Prostate gland (tissue), 2 donors: ENCODE measurements around the gene CALHM2. TPM values are rescaled to one million over a fixed set of nuclear protein-coding genes. Genes with fewer than 3 reads are reported as not detected.

ENCODE experiments used
- DNase-seq: peaks from one replicate; pipeline ENCODE4 v3.0.0-alpha.2; 2019; ENCODE audit warnings: low spot score
- H3K27ac ChIP-seq, 2 donors: fragments of 200-600 bp; sonication (generic); 2 replicates each; pipeline ENCODE4 v1.5.1; 2017 to 2019
- H3K27me3 ChIP-seq: fragments of 200-600 bp; sonication (generic); replicated peaks from 2 replicates; pipeline ENCODE4 v1.5.1; 2019; ENCODE audit not compliant: insufficient read depth
- H3K36me3 ChIP-seq, 2 donors: fragments of 200-600 bp; sonication (generic); 1 replicate in 1 of 2; 2 replicates in 1 of 2; pipeline versions ENCODE4 v1.5.1 to v1.8.1; 2017 to 2019
- H3K4me1 ChIP-seq: fragments of 200-600 bp; sonication (generic); replicated peaks from 2 replicates; pipeline ENCODE4 v1.5.1; 2019
- H3K4me3 ChIP-seq, 2 donors: fragments of 200-600 bp; sonication (generic); 2 replicates each; pipeline ENCODE4 v1.5.1; 2017 to 2019
- H3K9me3 ChIP-seq: fragments of 200-600 bp; sonication (generic); 2 replicates; pipeline ENCODE4 v1.5.1; 2017
- CTCF ChIP-seq, 4 experiments: fragments of 200-600 bp in 2 of 4; fragments of 450-650 bp in 2 of 4; sonication (generic) in 2 of 4; IDR thresholded peaks; 1 replicate in 3 of 4; 2 replicates in 1 of 4; pipeline ENCODE4 v1.5.1; 2016 to 2019; ENCODE audit warnings: antibody characterized with exemption in 4 of 4, mild to moderate bottlenecking in 2 of 4, moderate library complexity in 2 of 4
- POLR2A ChIP-seq: fragments of 450-650 bp; IDR thresholded peaks from one replicate; pipeline ENCODE4 v1.6.1; 2016; ENCODE audit warnings: antibody characterized with exemption, mild to moderate bottlenecking
- POLR2AphosphoS5 ChIP-seq: sonication (generic); formaldehyde crosslinking; IDR thresholded peaks from one replicate; pipeline ENCODE4 v1.6.1; 2017; ENCODE audit warnings: antibody characterized with exemption
- WGBS: methylation state at CpG from one replicate; pipeline ENCODE4 v1.1.5; 2018; 5-methylcytosine and 5-hydroxymethylcytosine counted together
- intact Hi-C: fragments of 100-400 bp; cut with DNase I; formaldehyde crosslinking; loops from one replicate; pipeline ENCODE4 v1.14.2; 2022
- total RNA-seq, 2 donors: library from RNA; depleted of rRNA; stranded (reverse); fragments of >200 nt; gene quantifications; one replicate each; pipeline ENCODE4 v1.1.0, GENCODE V29; 2016

Gene CALHM2
- total RNA-seq, 2 donors from 2014 or later: 11.7 to 82.8 TPM

- no peak for TF ChIP-seq POLR2AphosphoS5
- TF ChIP-seq CTCF (IDR thresholded peaks at IDR 0.05): no peak
- no peak for TF ChIP-seq POLR2A
- Histone ChIP-seq H3K36me3 (no peaks in the 10 kb centered on the region), H3K9me3 (no peaks in the 10 kb centered on the region), H3K4me1 (no peaks in the 10 kb centered on the region), H3K27ac (peak overlapping the region; percentile 69 to 83), H3K27me3 (no peaks in the 10 kb centered on the region), H3K4me3 (peak overlapping the region; percentile 46 to 53)
- no peak for DNase-seq
- 33% methylated on average over 27 of the region's 27 CpGs for WGBS
- intact Hi-C loops: no loop called here
These were observed 498 bp upstream of the CALHM2 start for GRCh38 chr10:103452506-103453230.

GRCh38 chr10:103451091-103451813 lies 918 bp downstream of the CALHM2 start:
- Histone ChIP-seq H3K9me3 (no peaks in the 10 kb centered on the region), H3K4me1 (no peaks in the 10 kb centered on the region), H3K27me3 (no peaks in the 10 kb centered on the region), H3K4me3 (peak overlapping the region; percentile 46 to 53), H3K36me3 (peaks cover 0 to 7% of the 10 kb centered on the region in 2 donors), H3K27ac (peak overlapping the region; percentile 69 to 83)
- TF ChIP-seq POLR2AphosphoS5 (peak; percentile 17), POLR2A (no peak), CTCF (IDR thresholded peaks at IDR 0.05) (no peak)
- WGBS: 9% methylated on average over 14 of the region's 14 CpGs
- no peak for DNase-seq
- intact Hi-C loops: no loop called here

GRCh38 chr10:103450201-103450695 lies 1.9 kb downstream of the CALHM2 start:
- no peak for DNase-seq
- no peaks in the 10 kb centered on the region for H3K27me3 ChIP-seq
- TF ChIP-seq CTCF (IDR thresholded peaks at IDR 0.05) (no peak), POLR2A (no peak), POLR2AphosphoS5 (no peak)
- H3K4me1 ChIP-seq: no peaks in the 10 kb centered on the region
- no peak overlapping the region for H3K4me3 ChIP-seq
- intact Hi-C loops: no loop called here
- no peaks in the 10 kb centered on the region for H3K9me3 ChIP-seq
- no peak overlapping the region for H3K27ac ChIP-seq
- 85% methylated on average over 12 of the region's 12 CpGs for WGBS
- peaks cover 0 to 7% of the 10 kb centered on the region in 2 donors for H3K36me3 ChIP-seq

GRCh38 chr10:103449208-103450144 lies 2.7 kb downstream of the CALHM2 start:
- no peaks in the 10 kb centered on the region for H3K27me3 ChIP-seq
- intact Hi-C loops: no loop called here
- TF ChIP-seq POLR2A (no peak), POLR2AphosphoS5 (no peak), CTCF (IDR thresholded peaks at IDR 0.05) (no peak)
- no peak overlapping the region for H3K4me3 ChIP-seq
- H3K27ac ChIP-seq: no peak overlapping the region
- no peaks in the 10 kb centered on the region for H3K9me3 ChIP-seq
- no peaks in the 10 kb centered on the region for H3K4me1 ChIP-seq
- DNase-seq: no peak
- WGBS: 82% methylated on average over 34 of the region's 34 CpGs
- peaks cover 0 to 13% of the 10 kb centered on the region in 2 donors for H3K36me3 ChIP-seq
